Ovary (tissue), 9 donors: Measurements from ENCODE around the gene NHLH1. TPM values are rescaled to one million over a fixed set of nuclear protein-coding genes. Genes with fewer than 3 reads are reported as not detected.

Experiments
- DNase-seq, 5 donors: peaks; one replicate each; pipeline ENCODE4 v3.0.0-alpha.2; 2019 to 2020
- H3K27ac ChIP-seq, 2 donors: fragments of 200-600 bp; one replicate each; pipeline versions ENCODE4 v1.5.1 to v1.8.0; 2019 to 2022
- H3K27me3 ChIP-seq: fragments of 200-600 bp; one replicate; pipeline ENCODE4 v1.8.0; 2022
- H3K36me3 ChIP-seq: fragments of 200-600 bp; sonication (generic); one replicate; pipeline ENCODE4 v1.5.1; 2019
- H3K4me1 ChIP-seq: one replicate; pipeline ENCODE4 v1.8.1; 2013; ENCODE audit warnings: mild to moderate bottlenecking, moderate library complexity; ENCODE audit not compliant: insufficient read depth
- H3K4me3 ChIP-seq: fragments of 200-600 bp; sonication (generic); one replicate; pipeline ENCODE4 v1.5.1; 2017
- H3K9me3 ChIP-seq, 2 donors: fragments of 200-600 bp in 1 of 2; sonication (generic) in 1 of 2; one replicate each; pipeline versions ENCODE4 v1.5.1 to v1.8.1; 2013 to 2019; ENCODE audit warnings: mild to moderate bottlenecking in 1 of 2, moderate library complexity in 1 of 2
- EP300 ChIP-seq: sonication (generic); formaldehyde crosslinking; IDR thresholded peaks from one replicate; pipeline ENCODE4 v1.6.1; 2017; ENCODE audit warnings: antibody characterized with exemption
- POLR2A ChIP-seq: fragments of 450-650 bp; IDR thresholded peaks from one replicate; pipeline ENCODE4 v1.6.1; 2017; ENCODE audit warnings: antibody characterized with exemption, mild to moderate bottlenecking, moderate library complexity
- WGBS, 3 donors: extraction: QIAGEN DNeasy Blood & Tissue Kit in 1 of 3; methylation state at CpG; one replicate each; pipeline versions ENCODE4 v1.1.5 to v1.1.7; 2013 to 2017; 5-methylcytosine and 5-hydroxymethylcytosine counted together
- intact Hi-C, 4 donors: fragments of 100-400 bp; cut with DNase I; formaldehyde crosslinking; loops; one replicate each; pipeline versions ENCODE4 v1.11.0 to v1.15.1; 2022 to 2023
- polyA plus RNA-seq, 2 donors: library from polyadenylated mRNA; stranded (reverse); fragments of 200-250 nt in 1 of 2; fragments of 350-450 nt in 1 of 2; fragmentation: Illumina TruSeq in 1 of 2; extraction: RNeasy Lipid Tissue Mini Kit (QIAGEN cat#74804) in 1 of 2; gene quantifications; one replicate each; pipeline ENCODE4 v1.2.3, GENCODE V29; 2013 to 2014
- total RNA-seq, 7 donors: library from RNA; depleted of rRNA in 2 of 7; stranded (reverse); fragments of >200 nt in 2 of 7; fragmentation: NEBNext Ultra II Directional in 3 of 7; extraction: Animal tissue kit (Norgen Biotek cat#: 25700) in 3 of 7; gene quantifications; one replicate each; pipeline versions ENCODE4 v1.1.0 to v1.2.4, GENCODE V29; 2016 to 2023
- TF ChIP-seq, protein P1 (sequence below), 3 donors: fragments of 450-650 bp in 2 of 3; fragments of 200-600 bp in 1 of 3; IDR thresholded peaks; one replicate each; pipeline versions ENCODE4 v1.5.1 to v1.8.0; 2016 to 2022; ENCODE audit warnings: antibody characterized with exemption in 3 of 3, mild to moderate bottlenecking in 1 of 3
- donor health status: DM: no; HTN: no; CAD: no; lungs with moderate emphysema.
- donor health status: DM: no; HTN: no; CAD: no.
- donor health status: Bipolar disorder and iron deficiency.
- donor health status: DM: yes; HTN: yes; CAD: no.
- donor health status: DM: no; HTN: no; CAD: no.
- donor health status: DM: yes; HTN: yes; CAD: no.

NHLH1 gene
- total and polyA plus RNA-seq, 9 donors = 0.02 to 0.20 (median 0.08) TPM; not detected in 4

DNA sequence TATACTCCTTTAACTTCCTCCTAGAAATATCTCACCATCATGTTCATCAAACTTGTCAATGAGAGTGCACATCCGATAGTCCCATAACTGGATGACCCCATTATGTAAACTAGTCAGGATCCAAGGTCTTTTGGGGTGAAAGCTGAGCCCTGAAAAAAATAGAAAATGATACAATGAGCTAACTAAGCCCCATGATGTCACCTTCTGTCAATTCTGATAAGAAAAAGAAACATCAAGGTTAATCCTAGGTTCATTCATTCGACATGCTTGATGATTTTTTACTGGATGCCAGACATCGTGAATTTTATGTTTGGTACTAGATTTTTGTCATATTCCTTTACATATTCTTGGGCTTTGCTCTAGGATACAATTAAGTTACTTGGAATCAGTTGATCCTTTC, 26.7 kb upstream of the NHLH1 start:
- no peak for TF ChIP-seq EP300
- TF ChIP-seq, protein P1, sequence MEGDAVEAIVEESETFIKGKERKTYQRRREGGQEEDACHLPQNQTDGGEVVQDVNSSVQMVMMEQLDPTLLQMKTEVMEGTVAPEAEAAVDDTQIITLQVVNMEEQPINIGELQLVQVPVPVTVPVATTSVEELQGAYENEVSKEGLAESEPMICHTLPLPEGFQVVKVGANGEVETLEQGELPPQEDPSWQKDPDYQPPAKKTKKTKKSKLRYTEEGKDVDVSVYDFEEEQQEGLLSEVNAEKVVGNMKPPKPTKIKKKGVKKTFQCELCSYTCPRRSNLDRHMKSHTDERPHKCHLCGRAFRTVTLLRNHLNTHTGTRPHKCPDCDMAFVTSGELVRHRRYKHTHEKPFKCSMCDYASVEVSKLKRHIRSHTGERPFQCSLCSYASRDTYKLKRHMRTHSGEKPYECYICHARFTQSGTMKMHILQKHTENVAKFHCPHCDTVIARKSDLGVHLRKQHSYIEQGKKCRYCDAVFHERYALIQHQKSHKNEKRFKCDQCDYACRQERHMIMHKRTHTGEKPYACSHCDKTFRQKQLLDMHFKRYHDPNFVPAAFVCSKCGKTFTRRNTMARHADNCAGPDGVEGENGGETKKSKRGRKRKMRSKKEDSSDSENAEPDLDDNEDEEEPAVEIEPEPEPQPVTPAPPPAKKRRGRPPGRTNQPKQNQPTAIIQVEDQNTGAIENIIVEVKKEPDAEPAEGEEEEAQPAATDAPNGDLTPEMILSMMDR (IDR thresholded peaks at IDR 0.05) = no peak
- TF ChIP-seq POLR2A = no peak

DNA sequence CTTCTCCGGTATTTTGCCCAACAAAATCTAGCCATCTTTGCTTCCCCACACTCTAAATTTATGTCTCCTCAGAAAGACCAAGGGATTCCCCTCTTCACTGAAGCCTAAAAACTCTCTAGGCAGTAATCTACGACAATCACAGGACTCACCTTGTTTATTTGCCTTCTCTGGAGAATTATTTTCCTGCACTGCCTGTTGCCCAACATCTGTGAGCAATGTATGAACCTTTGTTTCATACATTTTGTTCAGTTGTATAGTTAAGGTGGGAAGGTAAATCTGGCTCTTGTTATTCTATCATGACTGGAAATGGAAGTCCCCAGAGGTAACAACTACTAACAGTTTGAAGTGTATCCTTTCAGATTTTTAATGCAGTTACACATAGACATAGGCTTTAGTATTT, 26.0 kb upstream of the NHLH1 start:
- intact Hi-C loops = no loop called here
- H3K4me3 ChIP-seq = no peak overlapping the region
- TF ChIP-seq EP300 (no peak), POLR2A (no peak)
- TF ChIP-seq, protein P1 (IDR thresholded peaks at IDR 0.05) = no peak
- H3K27me3 ChIP-seq = no peaks in the 10 kb centered on the region
- no peaks in the 10 kb centered on the region for H3K9me3 ChIP-seq
- WGBS, 3 donors = 59 to 71% (median 60%) methylated on average over 2 of the region's 2 CpGs
- H3K36me3 ChIP-seq = no peaks in the 10 kb centered on the region
- DNase-seq = no peak
- H3K27ac ChIP-seq = no peak overlapping the region
- H3K4me1 ChIP-seq = no peaks in the 10 kb centered on the region

More for the DNA sequence above, 26.7 kb upstream of the NHLH1 start:
- 74 to 80% (median 80%) methylated on average over 3 of the region's 3 CpGs for WGBS, 3 donors
- H3K9me3 ChIP-seq = no peaks in the 10 kb centered on the region
- no peak overlapping the region for H3K27ac ChIP-seq
- no peaks in the 10 kb centered on the region for H3K27me3 ChIP-seq
- no peak for DNase-seq
- H3K4me1 ChIP-seq = no peaks in the 10 kb centered on the region
- H3K4me3 ChIP-seq = no peak overlapping the region
- intact Hi-C loops = no loop called here
- no peaks in the 10 kb centered on the region for H3K36me3 ChIP-seq

GRCh38 chr1:160342526-160342925, 24.3 kb upstream of the NHLH1 start:
- no peak for DNase-seq
- Histone ChIP-seq H3K36me3 (no peaks in the 10 kb centered on the region), H3K9me3 (no peaks in the 10 kb centered on the region), H3K4me1 (no peaks in the 10 kb centered on the region), H3K4me3 (peak overlapping the region; percentile 94), H3K27me3 (no peaks in the 10 kb centered on the region), H3K27ac (peak overlapping the region; percentile 74 to 80)
- TF ChIP-seq EP300 (no peak), POLR2A (no peak)
- TF ChIP-seq, protein P1 (IDR thresholded peaks at IDR 0.05) = no peak
- intact Hi-C loops = no loop called here
- WGBS, 3 donors = 0% methylated on average over 7 of the region's 7 CpGs

DNA sequence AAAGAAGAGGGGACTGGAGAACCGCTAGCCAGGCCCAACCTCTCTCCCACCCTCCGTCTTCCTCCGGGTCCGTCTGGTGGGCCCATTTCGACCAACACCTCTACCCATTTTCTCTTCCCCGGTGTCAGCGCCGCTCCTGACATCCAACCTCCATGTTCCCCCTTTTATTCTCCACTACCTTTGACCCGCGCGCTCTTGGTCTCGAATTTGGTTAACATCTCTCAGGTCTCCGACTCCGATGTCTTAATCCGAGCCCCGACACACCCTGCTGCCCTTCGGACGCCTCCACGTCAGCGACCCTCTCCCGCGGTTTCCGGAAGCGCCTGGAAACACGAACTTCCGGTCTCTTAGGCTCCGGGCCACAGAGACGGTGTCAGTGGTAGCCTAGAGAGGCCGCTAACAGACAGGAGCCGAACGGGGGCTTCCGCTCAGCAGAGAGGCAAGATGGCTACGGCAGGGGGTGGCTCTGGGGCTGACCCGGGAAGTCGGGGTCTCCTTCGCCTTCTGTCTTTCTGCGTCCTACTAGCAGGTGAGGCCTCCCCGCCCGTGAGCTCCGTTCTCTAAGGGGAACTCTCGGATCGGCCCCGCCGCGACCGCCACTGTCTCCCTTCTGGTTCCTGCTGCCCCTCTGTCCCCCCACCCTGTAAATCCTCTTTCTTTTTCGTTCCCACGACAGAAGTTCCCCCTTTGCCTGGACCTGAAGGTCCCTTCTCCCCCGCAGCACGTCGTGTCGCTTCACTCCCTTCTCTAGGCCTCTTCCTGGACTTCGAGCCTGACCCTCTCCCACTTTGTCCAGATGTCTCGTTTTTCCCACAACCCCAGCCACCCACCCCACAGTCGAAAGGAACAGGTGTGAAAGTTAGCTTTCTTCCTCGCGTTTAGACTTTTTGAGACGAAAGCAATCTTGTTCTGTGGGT, 23.7 kb upstream of the NHLH1 start, which contains the start of the genes COPA and NCSTN:
Gene COPA (minus strand): TSS at position 298 of the 917 bp plus-strand sequence. CDS start 80 bp downstream, at position 218.
Gene NCSTN (plus strand): TSS at position 431 of the 917 bp plus-strand sequence. CDS start 14 bp downstream, at position 445.
- Histone ChIP-seq H3K9me3 (no peaks in the 10 kb centered on the region), H3K4me1 (no peaks in the 10 kb centered on the region), H3K4me3 (peak within 1 kb of the TSS; percentile 94), H3K36me3 (no peaks in the 10 kb centered on the region), H3K27me3 (no peaks in the 10 kb centered on the region), H3K27ac (peak within 1 kb of the TSS; percentile 74 to 80)
- peak; percentile 89 to 94 (median 90) for DNase-seq
- no peak for TF ChIP-seq EP300
- TF ChIP-seq POLR2A = peak; percentile 92
- intact Hi-C loops = no loop called here
- WGBS, 3 donors = 0 to 1% (median 0%) methylated on average over 58 of the region's 58 CpGs

- WGBS, 3 donors = 72 to 83% (median 75%) methylated on average over 3 of the region's 3 CpGs
- intact Hi-C loops = no loop called here
- Histone ChIP-seq H3K27me3 (no peaks in the 10 kb centered on the region), H3K9me3 (no peaks in the 10 kb centered on the region), H3K36me3 (no peaks in the 10 kb centered on the region), H3K27ac (no peak overlapping the region), H3K4me3 (peak overlapping the region; percentile 94), H3K4me1 (no peaks in the 10 kb centered on the region)
- no peak for DNase-seq
- TF ChIP-seq EP300 (no peak), POLR2A (no peak)
- TF ChIP-seq, protein P1 (IDR thresholded peaks at IDR 0.05) = no peak
These were observed 22.6 kb upstream of the NHLH1 start for GRCh38 chr1:160344241-160344640.
